GM12878 (cell line): ENCODE data around the gene KRT79. TPM values are rescaled to one million over a fixed set of nuclear protein-coding genes. Genes with fewer than 3 reads are reported as not detected.

ENCODE experiments used
- BACH1 ChIP-seq: fragments of 450-650 bp; IDR thresholded peaks from 2 replicates; pipeline ENCODE4 v1.6.1; 2017; ENCODE audit warnings: mild to moderate bottlenecking, borderline replicate concordance
- E2F8 ChIP-seq: fragments of 450-650 bp; IDR thresholded peaks from 2 replicates; pipeline ENCODE4 v1.6.1; 2018; ENCODE audit warnings: mild to moderate bottlenecking, low read depth, moderate library complexity; ENCODE audit not compliant: partially characterized antibody
- EP300 ChIP-seq, 2 experiments: fragments of 150-350 bp in 1 of 2; IDR thresholded peaks; 2 replicates each; pipeline ENCODE4 v1.6.1; 2011 to 2012; ENCODE audit warnings: low read depth in 2 of 2, low read length in 2 of 2, borderline replicate concordance in 1 of 2, improper control_type of control experiment in 1 of 2, inconsistent platforms in 1 of 2; ENCODE audit not compliant: control insufficient read depth in 1 of 2
- IRF4 ChIP-seq: IDR thresholded peaks from 2 replicates; pipeline ENCODE4 v1.6.1; 2011; ENCODE audit warnings: low read depth, low read length
- SPI1 ChIP-seq: IDR thresholded peaks from 2 replicates; pipeline ENCODE4 v1.6.1; 2011; ENCODE audit warnings: low read depth, mild to moderate bottlenecking, low read length, moderate library complexity, borderline replicate concordance; ENCODE audit not compliant: insufficient read depth
- ZNF687 ChIP-seq: fragments of 450-650 bp; IDR thresholded peaks from 2 replicates; pipeline ENCODE4 v1.6.1; 2017; ENCODE audit warnings: mild to moderate bottlenecking, moderate library complexity
- polyA plus RNA-seq, 11 experiments: library from polyadenylated mRNA; depleted of rRNA in 4 of 11; unstranded in 6 of 11; stranded (reverse) in 5 of 11; fragments of >200 nt; fragmentation: Nextera tagmentation in 4 of 11; fragmentation: Illumina TruSeq in 1 of 11; extraction: Ambion mirVana in 4 of 11; extraction: Trizol in 1 of 11; gene quantifications; 1 replicate in 1 of 11; 2 replicates in 10 of 11; pipeline versions ENCODE4 v1.2.1 to v1.2.3, GENCODE V29; 2011 to 2016; ENCODE audit warnings: inconsistent platforms in 2 of 11, missing spikeins in 2 of 11, low read depth in 1 of 11
- total RNA-seq, 4 experiments: library from RNA; depleted of rRNA in 3 of 4; stranded (reverse); fragments of >200 nt in 3 of 4; fragmentation: Illumina TruSeq in 1 of 4; extraction: Trizol in 1 of 4; gene quantifications; 2 replicates each; pipeline versions ENCODE4 v1.2.1 to v1.2.3, GENCODE V29; 2013 to 2021
- TF ChIP-seq, protein P1 (sequence below): fragments of 150-350 bp; IDR thresholded peaks from 2 replicates; pipeline ENCODE4 v1.6.1; 2014; ENCODE audit warnings: mild to moderate bottlenecking, low read depth, low read length

KRT79 gene
- total and polyA plus RNA-seq, 10 of the 15 experiments (the other 5 are each of a cell fraction or from before 2014, with no cell fraction given): 0.03 to 0.09 (median 0.07) TPM; not detected in 7

- TF ChIP-seq E2F8 (no peak), ZNF687 (no peak), BACH1 (no peak), SPI1 (no peak), IRF4 (no peak), EP300 (IDR thresholded peaks at IDR 0.05; ENCODE audit: borderline replicate concordance in 1 of 2, control insufficient read depth in 1 of 2, low read depth in 2 of 2, low read length in 2 of 2) (no peak)
- TF ChIP-seq, protein P1, sequence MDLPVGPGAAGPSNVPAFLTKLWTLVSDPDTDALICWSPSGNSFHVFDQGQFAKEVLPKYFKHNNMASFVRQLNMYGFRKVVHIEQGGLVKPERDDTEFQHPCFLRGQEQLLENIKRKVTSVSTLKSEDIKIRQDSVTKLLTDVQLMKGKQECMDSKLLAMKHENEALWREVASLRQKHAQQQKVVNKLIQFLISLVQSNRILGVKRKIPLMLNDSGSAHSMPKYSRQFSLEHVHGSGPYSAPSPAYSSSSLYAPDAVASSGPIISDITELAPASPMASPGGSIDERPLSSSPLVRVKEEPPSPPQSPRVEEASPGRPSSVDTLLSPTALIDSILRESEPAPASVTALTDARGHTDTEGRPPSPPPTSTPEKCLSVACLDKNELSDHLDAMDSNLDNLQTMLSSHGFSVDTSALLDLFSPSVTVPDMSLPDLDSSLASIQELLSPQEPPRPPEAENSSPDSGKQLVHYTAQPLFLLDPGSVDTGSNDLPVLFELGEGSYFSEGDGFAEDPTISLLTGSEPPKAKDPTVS: no peak
These were observed 26.3 kb downstream of the KRT79 start (continued) for GRCh38 chr12:52807544-52808470.
